Measurements from ENCODE around the gene NEU4. TPM values are rescaled to one million over a fixed set of nuclear protein-coding genes. Genes with fewer than 3 reads are reported as not detected.
"Not testable (repeated sequence)": the region's sequence is repeated elsewhere in the genome, so short reads cannot be mapped to it uniquely, and the experiment has no call there.

The NEU4 gene
- total RNA-seq, 1 donor from 2014 or later: not detected

DNA sequence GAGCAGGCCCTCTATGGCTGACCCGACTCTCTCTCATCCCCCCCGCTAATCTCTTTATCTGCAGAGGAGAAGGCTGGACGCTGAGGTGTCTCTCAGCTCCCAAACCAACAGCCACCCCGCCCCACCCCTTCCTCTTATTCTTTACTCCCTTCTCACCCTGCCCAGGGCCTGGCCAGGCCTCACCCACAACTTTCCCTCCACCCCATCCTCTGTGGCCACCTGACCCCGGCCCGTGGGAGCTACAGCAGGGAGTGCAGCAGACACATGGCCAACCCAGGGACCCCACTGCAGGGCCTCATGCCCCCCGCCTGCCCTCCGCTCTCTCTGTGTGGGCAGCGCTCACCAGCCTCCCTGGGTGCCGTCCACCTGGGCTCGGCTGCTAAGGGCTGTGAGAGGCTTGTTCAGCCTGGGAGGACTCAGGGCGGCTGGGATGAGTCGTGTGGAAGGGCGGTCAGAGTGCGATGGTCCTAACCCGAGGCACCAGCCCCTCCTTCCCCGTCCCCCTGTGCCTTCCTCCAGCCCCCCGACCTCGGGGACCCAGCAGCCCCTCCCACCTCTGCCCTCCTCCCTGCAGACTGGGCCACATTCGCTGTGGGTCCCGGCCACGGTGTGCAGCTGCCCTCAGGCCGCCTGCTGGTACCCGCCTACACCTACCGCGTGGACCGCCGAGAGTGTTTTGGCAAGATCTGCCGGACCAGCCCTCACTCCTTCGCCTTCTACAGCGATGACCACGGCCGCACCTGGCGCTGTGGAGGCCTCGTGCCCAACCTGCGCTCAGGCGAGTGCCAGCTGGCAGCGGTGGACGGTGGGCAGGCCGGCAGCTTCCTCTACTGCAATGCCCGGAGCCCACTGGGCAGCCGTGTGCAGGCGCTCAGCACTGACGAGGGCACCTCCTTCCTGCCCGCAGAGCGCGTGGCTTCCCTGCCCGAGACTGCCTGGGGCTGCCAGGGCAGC lies 6.8 kb downstream of the NEU4 start:
- intact Hi-C loops (cut with DNase I): no loop called here
- no peaks in the 10 kb centered on the region for H3K27me3 ChIP-seq
- H3K27ac ChIP-seq: no peak overlapping the region
- no peak overlapping the region for H3K4me3 ChIP-seq
- H3K4me1 ChIP-seq: no peaks in the 10 kb centered on the region
- no peaks in the 10 kb centered on the region for H3K36me3 ChIP-seq
- TF ChIP-seq, protein P1, sequence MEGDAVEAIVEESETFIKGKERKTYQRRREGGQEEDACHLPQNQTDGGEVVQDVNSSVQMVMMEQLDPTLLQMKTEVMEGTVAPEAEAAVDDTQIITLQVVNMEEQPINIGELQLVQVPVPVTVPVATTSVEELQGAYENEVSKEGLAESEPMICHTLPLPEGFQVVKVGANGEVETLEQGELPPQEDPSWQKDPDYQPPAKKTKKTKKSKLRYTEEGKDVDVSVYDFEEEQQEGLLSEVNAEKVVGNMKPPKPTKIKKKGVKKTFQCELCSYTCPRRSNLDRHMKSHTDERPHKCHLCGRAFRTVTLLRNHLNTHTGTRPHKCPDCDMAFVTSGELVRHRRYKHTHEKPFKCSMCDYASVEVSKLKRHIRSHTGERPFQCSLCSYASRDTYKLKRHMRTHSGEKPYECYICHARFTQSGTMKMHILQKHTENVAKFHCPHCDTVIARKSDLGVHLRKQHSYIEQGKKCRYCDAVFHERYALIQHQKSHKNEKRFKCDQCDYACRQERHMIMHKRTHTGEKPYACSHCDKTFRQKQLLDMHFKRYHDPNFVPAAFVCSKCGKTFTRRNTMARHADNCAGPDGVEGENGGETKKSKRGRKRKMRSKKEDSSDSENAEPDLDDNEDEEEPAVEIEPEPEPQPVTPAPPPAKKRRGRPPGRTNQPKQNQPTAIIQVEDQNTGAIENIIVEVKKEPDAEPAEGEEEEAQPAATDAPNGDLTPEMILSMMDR (IDR thresholded peaks at IDR 0.05): no peak
- DNase-seq (ENCODE audit: low spot score in 2 of 2): peak in 1 of 2 donors; percentile 59
- H3K9me3 ChIP-seq: no peaks in the 10 kb centered on the region

GRCh38 chr2:241816431-241817121 lies 7.6 kb downstream of the NEU4 start:
- H3K4me3 ChIP-seq: no peak overlapping the region
- no peaks in the 10 kb centered on the region for H3K27me3 ChIP-seq
- H3K36me3 ChIP-seq: no peaks in the 10 kb centered on the region
- DNase-seq (ENCODE audit: low spot score in 2 of 2): no peak
- TF ChIP-seq, protein P1 (IDR thresholded peaks at IDR 0.05): no peak
- H3K9me3 ChIP-seq: no peaks in the 10 kb centered on the region
- no peaks in the 10 kb centered on the region for H3K4me1 ChIP-seq
- intact Hi-C loops (cut with DNase I): no loop called here
- no peak overlapping the region for H3K27ac ChIP-seq

GRCh38 chr2:241817126-241817820 lies 8.3 kb downstream of the NEU4 start:
- Histone ChIP-seq H3K4me3 (no peak overlapping the region), H3K36me3 (no peaks in the 10 kb centered on the region), H3K27ac (no peak overlapping the region), H3K4me1 (no peaks in the 10 kb centered on the region), H3K27me3 (peaks cover 7% of the 10 kb centered on the region), H3K9me3 (no peaks in the 10 kb centered on the region)
- peak in 1 of 2 donors; percentile 62 for DNase-seq (ENCODE audit: low spot score in 2 of 2)
- TF ChIP-seq, protein P1 (IDR thresholded peaks at IDR 0.05): no peak
- intact Hi-C loops (cut with DNase I): no loop called here

GRCh38 chr2:241817821-241818215 lies 8.8 kb downstream of the NEU4 start:
- H3K27ac ChIP-seq; H3K9me3 ChIP-seq; intact Hi-C loops (cut with DNase I); DNase-seq (ENCODE audit: low spot score in 2 of 2); H3K4me1 ChIP-seq; H3K27me3 ChIP-seq; H3K36me3 ChIP-seq; H3K4me3 ChIP-seq: not testable (repeated sequence)

GRCh38 chr2:241818229-241818942 lies 9.4 kb downstream of the NEU4 start:
- no peak overlapping the region for H3K27ac ChIP-seq
- TF ChIP-seq, protein P1 (IDR thresholded peaks at IDR 0.05): no peak
- H3K4me1 ChIP-seq: no peaks in the 10 kb centered on the region
- intact Hi-C loops (cut with DNase I): no loop called here
- peaks cover 9% of the 10 kb centered on the region for H3K27me3 ChIP-seq
- no peak overlapping the region for H3K4me3 ChIP-seq
- H3K36me3 ChIP-seq: no peaks in the 10 kb centered on the region
- DNase-seq (ENCODE audit: low spot score in 2 of 2): peak in 1 of 2 donors; percentile 55
- H3K9me3 ChIP-seq: no peaks in the 10 kb centered on the region
